ENCODE data around the gene PRKD1. TPM values are rescaled to one million over a fixed set of nuclear protein-coding genes. Genes with fewer than 3 reads are reported as not detected.

The PRKD1 gene
- polyA plus RNA-seq, 1 of the 3 experiments (the other 2 are of a cell fraction) = 0.07 TPM

- no peaks in the 10 kb centered on the region for H3K79me2 ChIP-seq (ENCODE audit: insufficient read depth)
- no peak overlapping the region for H2AFZ ChIP-seq (ENCODE audit: low read depth)
- 0 out of 2 replicates have a peak, but pooled peaks cover 5% of the 10 kb centered on the region for H3K27me3 ChIP-seq (ENCODE audit: insufficient read depth)
- no peak for DNase-seq
- ChIA-PET CTCF (no interaction called here), POLR2A (no interaction called here)
- TF ChIP-seq, protein P1, sequence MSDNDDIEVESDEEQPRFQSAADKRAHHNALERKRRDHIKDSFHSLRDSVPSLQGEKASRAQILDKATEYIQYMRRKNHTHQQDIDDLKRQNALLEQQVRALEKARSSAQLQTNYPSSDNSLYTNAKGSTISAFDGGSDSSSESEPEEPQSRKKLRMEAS (IDR thresholded peaks at IDR 0.05; ENCODE audit: low read depth) = no peak
- TF ChIP-seq TAF1 (IDR thresholded peaks at IDR 0.05; ENCODE audit: borderline replicate concordance, low read depth, low read length) (no peak), NFIC (IDR thresholded peaks at IDR 0.05; ENCODE audit: borderline replicate concordance) (no peak), TCF12 (IDR thresholded peaks at IDR 0.05) (no peak), YY1 (IDR thresholded peaks at IDR 0.05; ENCODE audit: low read depth) (no peak), FOXJ3 (CRISPR knock-in tag; IDR thresholded peaks at IDR 0.05) (no peak), RFX5 (IDR thresholded peaks at IDR 0.05; ENCODE audit: low read length) (no peak), JUND (IDR thresholded peaks at IDR 0.05) (no peak)
- TF ChIP-seq, protein P2, sequence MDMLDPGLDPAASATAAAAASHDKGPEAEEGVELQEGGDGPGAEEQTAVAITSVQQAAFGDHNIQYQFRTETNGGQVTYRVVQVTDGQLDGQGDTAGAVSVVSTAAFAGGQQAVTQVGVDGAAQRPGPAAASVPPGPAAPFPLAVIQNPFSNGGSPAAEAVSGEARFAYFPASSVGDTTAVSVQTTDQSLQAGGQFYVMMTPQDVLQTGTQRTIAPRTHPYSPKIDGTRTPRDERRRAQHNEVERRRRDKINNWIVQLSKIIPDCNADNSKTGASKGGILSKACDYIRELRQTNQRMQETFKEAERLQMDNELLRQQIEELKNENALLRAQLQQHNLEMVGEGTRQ (IDR thresholded peaks at IDR 0.05; ENCODE audit: borderline replicate concordance, low read depth, low read length) = no peak
- TF ChIP-seq, protein P3, sequence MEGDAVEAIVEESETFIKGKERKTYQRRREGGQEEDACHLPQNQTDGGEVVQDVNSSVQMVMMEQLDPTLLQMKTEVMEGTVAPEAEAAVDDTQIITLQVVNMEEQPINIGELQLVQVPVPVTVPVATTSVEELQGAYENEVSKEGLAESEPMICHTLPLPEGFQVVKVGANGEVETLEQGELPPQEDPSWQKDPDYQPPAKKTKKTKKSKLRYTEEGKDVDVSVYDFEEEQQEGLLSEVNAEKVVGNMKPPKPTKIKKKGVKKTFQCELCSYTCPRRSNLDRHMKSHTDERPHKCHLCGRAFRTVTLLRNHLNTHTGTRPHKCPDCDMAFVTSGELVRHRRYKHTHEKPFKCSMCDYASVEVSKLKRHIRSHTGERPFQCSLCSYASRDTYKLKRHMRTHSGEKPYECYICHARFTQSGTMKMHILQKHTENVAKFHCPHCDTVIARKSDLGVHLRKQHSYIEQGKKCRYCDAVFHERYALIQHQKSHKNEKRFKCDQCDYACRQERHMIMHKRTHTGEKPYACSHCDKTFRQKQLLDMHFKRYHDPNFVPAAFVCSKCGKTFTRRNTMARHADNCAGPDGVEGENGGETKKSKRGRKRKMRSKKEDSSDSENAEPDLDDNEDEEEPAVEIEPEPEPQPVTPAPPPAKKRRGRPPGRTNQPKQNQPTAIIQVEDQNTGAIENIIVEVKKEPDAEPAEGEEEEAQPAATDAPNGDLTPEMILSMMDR (IDR thresholded peaks at IDR 0.05) = no peak
- TF ChIP-seq, protein P4, sequence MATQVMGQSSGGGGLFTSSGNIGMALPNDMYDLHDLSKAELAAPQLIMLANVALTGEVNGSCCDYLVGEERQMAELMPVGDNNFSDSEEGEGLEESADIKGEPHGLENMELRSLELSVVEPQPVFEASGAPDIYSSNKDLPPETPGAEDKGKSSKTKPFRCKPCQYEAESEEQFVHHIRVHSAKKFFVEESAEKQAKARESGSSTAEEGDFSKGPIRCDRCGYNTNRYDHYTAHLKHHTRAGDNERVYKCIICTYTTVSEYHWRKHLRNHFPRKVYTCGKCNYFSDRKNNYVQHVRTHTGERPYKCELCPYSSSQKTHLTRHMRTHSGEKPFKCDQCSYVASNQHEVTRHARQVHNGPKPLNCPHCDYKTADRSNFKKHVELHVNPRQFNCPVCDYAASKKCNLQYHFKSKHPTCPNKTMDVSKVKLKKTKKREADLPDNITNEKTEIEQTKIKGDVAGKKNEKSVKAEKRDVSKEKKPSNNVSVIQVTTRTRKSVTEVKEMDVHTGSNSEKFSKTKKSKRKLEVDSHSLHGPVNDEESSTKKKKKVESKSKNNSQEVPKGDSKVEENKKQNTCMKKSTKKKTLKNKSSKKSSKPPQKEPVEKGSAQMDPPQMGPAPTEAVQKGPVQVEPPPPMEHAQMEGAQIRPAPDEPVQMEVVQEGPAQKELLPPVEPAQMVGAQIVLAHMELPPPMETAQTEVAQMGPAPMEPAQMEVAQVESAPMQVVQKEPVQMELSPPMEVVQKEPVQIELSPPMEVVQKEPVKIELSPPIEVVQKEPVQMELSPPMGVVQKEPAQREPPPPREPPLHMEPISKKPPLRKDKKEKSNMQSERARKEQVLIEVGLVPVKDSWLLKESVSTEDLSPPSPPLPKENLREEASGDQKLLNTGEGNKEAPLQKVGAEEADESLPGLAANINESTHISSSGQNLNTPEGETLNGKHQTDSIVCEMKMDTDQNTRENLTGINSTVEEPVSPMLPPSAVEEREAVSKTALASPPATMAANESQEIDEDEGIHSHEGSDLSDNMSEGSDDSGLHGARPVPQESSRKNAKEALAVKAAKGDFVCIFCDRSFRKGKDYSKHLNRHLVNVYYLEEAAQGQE (IDR thresholded peaks at IDR 0.05; ENCODE audit: low read depth, low read length) = no peak
- WGBS (ENCODE audit: low lambda C conversion rate) = 8% methylated on average over 1 of the region's 1 CpG
- H3K4me2 ChIP-seq = no peak overlapping the region
- no peak overlapping the region for H3K27ac ChIP-seq (ENCODE audit: low read depth in 2 of 2, low read length in 1 of 2)
- no peaks in the 10 kb centered on the region for H3K36me3 ChIP-seq (replicated peaks in 1 of 2; ENCODE audit: control insufficient read depth in 1 of 2, insufficient read depth in 2 of 2, low read length in 1 of 2)
- H3K4me3 ChIP-seq (ENCODE audit: low read depth in 2 of 2, low read length in 1 of 2) = no peak overlapping the region
- H3K4me1 ChIP-seq (ENCODE audit: control insufficient read depth in 1 of 2, insufficient read depth in 2 of 2, low read depth in 1 of 2, low read length in 1 of 2) = no peaks in the 10 kb centered on the region
- H3F3A ChIP-seq (replicated peaks; ENCODE audit: insufficient read depth) = no peaks in the 10 kb centered on the region
- H3K9me2 ChIP-seq = no peaks in the 10 kb centered on the region
- H3K9ac ChIP-seq = no peak overlapping the region
- no peaks in the 10 kb centered on the region for H3K9me3 ChIP-seq
- no peaks in the 10 kb centered on the region for H4K20me1 ChIP-seq (ENCODE audit: insufficient read depth)
These were observed 173.5 kb downstream of the PRKD1 start for GRCh38 chr14:29754134-29754533.

All from SK-N-SH (cell line).